OCI-LY1 (cell line): ENCODE measurements around the gene ETS2.

Source experiments
- H2AFZ ChIP-seq: fragments of 200-600 bp; sonication (generic), shearing (Covaris generic); 2 replicates; pipeline ENCODE4 v1.6.0; 2014; ENCODE audit warnings: antibody characterized with exemption, mild to moderate bottlenecking, low read length
- H3F3A ChIP-seq: fragments of 200-600 bp; sonication (generic), shearing (Covaris generic); 2 replicates; pipeline ENCODE4 v1.6.0; 2014; ENCODE audit warnings: mild to moderate bottlenecking, antibody characterized with exemption, low read length, moderate library complexity; ENCODE audit not compliant: insufficient read depth
- H3K27ac ChIP-seq: fragments of 200-600 bp; sonication (generic); 2 replicates; pipeline ENCODE4 v1.5.1; 2014; ENCODE audit warnings: low read length, mixed run types, mild to moderate bottlenecking, low read depth; ENCODE audit not compliant: poor library complexity, severe bottlenecking
- H3K27me3 ChIP-seq: fragments of 200-600 bp; sonication (generic); 2 replicates; pipeline ENCODE4 v1.6.0; 2014; ENCODE audit warnings: antibody characterized with exemption, mild to moderate bottlenecking, low read length, moderate library complexity; ENCODE audit not compliant: insufficient read depth
- H3K36me3 ChIP-seq: fragments of 200-600 bp; sonication (generic); 2 replicates; pipeline ENCODE4 v1.6.1; 2014; ENCODE audit warnings: mild to moderate bottlenecking, antibody characterized with exemption, low read length, moderate library complexity, mixed read lengths; ENCODE audit not compliant: insufficient read depth
- H3K4me1 ChIP-seq: fragments of 200-600 bp; sonication (generic); 2 replicates; pipeline ENCODE4 v1.5.1; 2014; ENCODE audit warnings: mild to moderate bottlenecking, low read length, moderate library complexity; ENCODE audit not compliant: insufficient read depth, severe bottlenecking
- H3K4me2 ChIP-seq: fragments of 200-600 bp; sonication (generic), shearing (Covaris generic); 2 replicates; pipeline ENCODE4 v1.6.1; 2014; ENCODE audit warnings: low read length
- H3K4me3 ChIP-seq: fragments of 200-600 bp; sonication (generic); 2 replicates; pipeline ENCODE4 v1.5.1; 2014; ENCODE audit warnings: low read length, low read depth, mild to moderate bottlenecking, mixed read lengths; ENCODE audit not compliant: poor library complexity, severe bottlenecking
- H3K79me2 ChIP-seq: fragments of 200-600 bp; shearing (Covaris generic); 2 replicates; pipeline ENCODE4 v1.6.1; 2016; ENCODE audit warnings: mixed run types, low read length, mixed read lengths; ENCODE audit not compliant: insufficient read depth
- H3K9ac ChIP-seq: fragments of 200-600 bp; sonication (generic), shearing (Covaris generic); 2 replicates; pipeline ENCODE4 v1.6.1; 2014; ENCODE audit warnings: mild to moderate bottlenecking, low read length, mixed read lengths
- H3K9me2 ChIP-seq: fragments of 200-600 bp; sonication (generic), shearing (Covaris generic); 2 replicates; pipeline ENCODE4 v1.6.1; 2014; ENCODE audit warnings: low read depth, mild to moderate bottlenecking, low read length, mixed read lengths
- H3K9me3 ChIP-seq: fragments of 200-600 bp; shearing (Covaris generic); 2 replicates; pipeline ENCODE4 v1.6.1; 2014; ENCODE audit warnings: low read length, mixed read lengths
- H4K20me1 ChIP-seq: fragments of 200-600 bp; sonication (generic), shearing (Covaris generic); 2 replicates; pipeline ENCODE4 v1.6.0; 2016; ENCODE audit warnings: mild to moderate bottlenecking, low read length; ENCODE audit not compliant: insufficient read depth
- EZH2 ChIP-seq: fragments of 200-600 bp; sonication (generic), shearing (Covaris generic); IDR thresholded peaks from 2 replicates; pipeline ENCODE4 v1.8.0; 2017; ENCODE audit warnings: borderline replicate concordance, mixed run types, mild to moderate bottlenecking, antibody characterized with exemption, low read length, moderate library complexity, mixed read lengths
- TF ChIP-seq, protein P1 (sequence below): fragments of 200-600 bp; sonication (generic), shearing (Covaris generic); IDR thresholded peaks from 2 replicates; pipeline ENCODE4 v1.5.1; 2017; ENCODE audit warnings: mild to moderate bottlenecking, antibody characterized with exemption, low read length, moderate library complexity, mixed read lengths

The ETS2 gene

DNA sequence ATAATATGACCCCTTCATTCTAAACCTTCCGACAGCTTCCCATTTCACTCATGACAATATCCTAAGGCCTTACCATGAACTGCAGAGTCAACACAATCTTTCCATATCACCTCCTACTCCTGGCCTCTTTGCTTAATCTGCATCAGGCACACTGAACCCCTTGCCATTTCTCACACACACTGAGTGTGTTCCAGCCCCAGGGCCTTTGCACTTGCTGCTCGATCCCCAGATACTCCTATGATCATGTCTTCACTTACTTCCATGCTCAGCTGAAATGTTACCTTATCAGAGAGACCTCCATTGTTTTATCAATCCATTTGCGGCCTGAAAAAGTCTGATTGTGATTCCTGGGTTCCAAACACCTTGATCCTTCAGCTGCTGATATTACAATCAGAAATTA lies 47.0 kb downstream of the ETS2 start:
- Histone ChIP-seq H3F3A (no peaks in the 10 kb centered on the region), H3K9me3 (no peaks in the 10 kb centered on the region), H3K36me3 (no peaks in the 10 kb centered on the region), H3K27ac (peak overlapping the region; percentile 28), H2AFZ (no peak overlapping the region), H3K79me2 (no peaks in the 10 kb centered on the region), H3K27me3 (no peaks in the 10 kb centered on the region), H3K4me3 (no peak overlapping the region), H3K9ac (no peak overlapping the region), H3K4me2 (no peak overlapping the region), H4K20me1 (no peaks in the 10 kb centered on the region), H3K9me2 (no peaks in the 10 kb centered on the region), H3K4me1 (peaks cover 53% of the 10 kb centered on the region)
- TF ChIP-seq, protein P1, sequence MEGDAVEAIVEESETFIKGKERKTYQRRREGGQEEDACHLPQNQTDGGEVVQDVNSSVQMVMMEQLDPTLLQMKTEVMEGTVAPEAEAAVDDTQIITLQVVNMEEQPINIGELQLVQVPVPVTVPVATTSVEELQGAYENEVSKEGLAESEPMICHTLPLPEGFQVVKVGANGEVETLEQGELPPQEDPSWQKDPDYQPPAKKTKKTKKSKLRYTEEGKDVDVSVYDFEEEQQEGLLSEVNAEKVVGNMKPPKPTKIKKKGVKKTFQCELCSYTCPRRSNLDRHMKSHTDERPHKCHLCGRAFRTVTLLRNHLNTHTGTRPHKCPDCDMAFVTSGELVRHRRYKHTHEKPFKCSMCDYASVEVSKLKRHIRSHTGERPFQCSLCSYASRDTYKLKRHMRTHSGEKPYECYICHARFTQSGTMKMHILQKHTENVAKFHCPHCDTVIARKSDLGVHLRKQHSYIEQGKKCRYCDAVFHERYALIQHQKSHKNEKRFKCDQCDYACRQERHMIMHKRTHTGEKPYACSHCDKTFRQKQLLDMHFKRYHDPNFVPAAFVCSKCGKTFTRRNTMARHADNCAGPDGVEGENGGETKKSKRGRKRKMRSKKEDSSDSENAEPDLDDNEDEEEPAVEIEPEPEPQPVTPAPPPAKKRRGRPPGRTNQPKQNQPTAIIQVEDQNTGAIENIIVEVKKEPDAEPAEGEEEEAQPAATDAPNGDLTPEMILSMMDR: no peak
- no peak for TF ChIP-seq EZH2

DNA sequence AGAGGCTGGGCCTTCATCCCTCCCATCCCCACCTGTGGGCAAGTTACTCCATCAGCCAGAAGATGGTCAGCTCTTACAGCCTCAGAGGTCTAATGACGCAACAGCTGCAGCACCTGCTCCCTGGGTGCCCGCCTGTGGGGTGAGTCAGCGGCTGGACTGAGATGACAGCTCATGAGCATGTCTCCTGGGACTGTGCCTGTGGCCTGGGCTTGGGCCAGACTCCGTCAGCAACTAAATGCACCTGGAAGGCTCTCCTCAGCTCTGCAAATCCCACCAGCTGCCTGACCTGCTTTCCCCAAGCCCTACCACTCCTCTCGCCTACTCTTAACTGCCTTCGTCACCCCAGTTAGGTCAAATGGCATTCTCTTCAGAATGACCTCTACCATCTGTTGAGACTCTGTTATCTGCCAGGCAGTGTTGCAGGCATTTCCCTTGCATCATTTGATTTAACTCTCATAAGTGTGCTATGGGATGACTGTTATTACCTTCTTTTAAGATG lies 47.7 kb downstream of the ETS2 start:
- TF ChIP-seq EZH2: no peak
- TF ChIP-seq, protein P1: no peak
- H3K9ac ChIP-seq: no peak overlapping the region
- H3K9me2 ChIP-seq: no peaks in the 10 kb centered on the region
- no peaks in the 10 kb centered on the region for H3K27me3 ChIP-seq
- H3K4me3 ChIP-seq: no peak overlapping the region
- H4K20me1 ChIP-seq: no peaks in the 10 kb centered on the region
- H3K27ac ChIP-seq: peak overlapping the region; percentile 52
- H2AFZ ChIP-seq: no peak overlapping the region
- H3K4me2 ChIP-seq: peak overlapping the region; percentile 9; the same call in 1 of the 2 replicates
- H3K36me3 ChIP-seq: no peaks in the 10 kb centered on the region
- no peaks in the 10 kb centered on the region for H3K79me2 ChIP-seq
- peaks cover 53% of the 10 kb centered on the region for H3K4me1 ChIP-seq
- no peaks in the 10 kb centered on the region for H3F3A ChIP-seq
- no peaks in the 10 kb centered on the region for H3K9me3 ChIP-seq

DNA sequence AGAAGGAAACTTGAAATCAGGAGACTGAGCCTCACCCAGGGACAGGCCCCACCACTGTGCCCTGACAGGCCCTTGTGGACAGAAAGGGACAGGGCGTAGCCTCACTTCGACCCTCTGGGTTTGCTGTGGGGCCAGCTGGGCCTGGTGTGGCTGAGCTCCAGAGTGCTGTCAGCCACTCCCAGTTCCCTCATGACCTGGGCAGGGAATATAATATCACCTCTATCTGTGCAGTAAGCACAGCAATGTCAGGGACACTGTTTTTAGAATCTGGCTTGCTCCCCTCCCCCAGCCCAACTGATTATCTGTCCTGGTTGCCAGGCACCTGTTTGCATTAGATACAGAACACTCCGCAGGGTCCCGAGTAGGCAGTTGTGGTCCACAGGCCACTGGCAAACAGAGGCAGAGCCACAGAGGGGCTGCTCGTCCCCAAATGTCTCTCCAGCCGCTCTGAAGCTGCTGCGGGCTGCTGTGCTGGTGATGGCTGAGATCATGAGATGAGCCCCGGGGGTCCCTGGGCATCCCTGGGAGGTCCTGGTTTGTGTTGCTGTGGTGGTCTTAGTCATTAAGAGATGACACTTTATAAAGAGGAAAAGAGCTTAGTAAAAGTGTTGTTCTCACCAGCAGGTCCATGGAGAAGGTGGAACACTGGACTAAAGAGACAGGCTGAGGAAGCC lies 51.6 kb downstream of the ETS2 start:
- Histone ChIP-seq H3K4me2 (no peak overlapping the region), H3F3A (no peaks in the 10 kb centered on the region), H3K36me3 (no peaks in the 10 kb centered on the region), H4K20me1 (no peaks in the 10 kb centered on the region), H3K9ac (no peak overlapping the region), H2AFZ (no peak overlapping the region), H3K27me3 (no peaks in the 10 kb centered on the region), H3K27ac (no peak overlapping the region), H3K4me1 (peaks cover 53% of the 10 kb centered on the region), H3K79me2 (no peaks in the 10 kb centered on the region), H3K9me2 (no peaks in the 10 kb centered on the region), H3K4me3 (no peak overlapping the region), H3K9me3 (no peaks in the 10 kb centered on the region)
- TF ChIP-seq, protein P1: no peak
- TF ChIP-seq EZH2: no peak
